Fibroblast of skin of left quadriceps (primary cell): ENCODE data around the gene VPS13C.

Experiments used
- DNase-seq, 2 experiments: peaks; one replicate each; pipeline ENCODE4 v3.0.0-alpha.2; 2013; ENCODE audit warnings: low read depth in 2 of 2

VPS13C gene

GRCh38 chr15:61820951-61821350, 239.3 kb downstream of the VPS13C start:
- DNase-seq = no peak

DNA sequence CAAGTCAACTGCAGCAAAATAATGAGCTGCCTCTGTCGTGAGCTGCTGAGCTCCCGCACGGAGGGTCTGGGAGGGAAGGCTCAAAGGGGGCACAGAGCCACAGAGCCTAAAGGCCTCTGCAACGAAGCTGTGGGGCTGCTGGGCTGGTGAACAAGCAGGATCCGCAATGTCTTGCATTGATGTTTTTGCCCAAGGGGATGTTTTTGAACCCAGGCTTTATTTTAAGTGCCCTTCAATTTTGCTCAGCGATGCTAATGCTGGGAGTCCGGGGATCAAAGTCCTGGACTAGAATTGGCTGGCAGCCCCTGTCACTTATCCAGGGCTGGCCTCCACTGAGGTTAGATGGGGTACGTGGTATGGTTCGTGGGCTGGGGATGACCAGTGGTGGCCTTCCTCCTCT, 240.0 kb downstream of the VPS13C start:
- no peak for DNase-seq

DNA sequence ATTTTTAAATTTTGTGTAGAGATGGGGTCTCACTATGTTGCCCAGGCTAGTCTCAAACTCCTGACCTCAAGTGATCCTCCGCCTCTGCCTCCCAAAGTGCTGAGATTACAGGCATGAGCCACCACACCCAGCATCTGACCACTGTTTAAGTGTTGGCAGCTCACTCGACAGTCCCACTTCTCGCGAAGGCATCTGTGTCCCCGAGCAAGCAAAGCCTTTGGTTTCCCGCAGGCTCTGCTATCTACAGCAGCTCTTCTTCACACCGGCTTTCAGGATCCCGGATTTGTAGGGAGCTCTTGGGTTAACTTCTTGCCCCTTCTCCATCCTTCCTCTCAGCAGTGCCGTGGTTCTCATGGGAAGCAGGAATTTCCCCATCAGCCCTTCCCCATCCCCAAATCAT, 240.9 kb downstream of the VPS13C start:
- no peak for DNase-seq

DNA sequence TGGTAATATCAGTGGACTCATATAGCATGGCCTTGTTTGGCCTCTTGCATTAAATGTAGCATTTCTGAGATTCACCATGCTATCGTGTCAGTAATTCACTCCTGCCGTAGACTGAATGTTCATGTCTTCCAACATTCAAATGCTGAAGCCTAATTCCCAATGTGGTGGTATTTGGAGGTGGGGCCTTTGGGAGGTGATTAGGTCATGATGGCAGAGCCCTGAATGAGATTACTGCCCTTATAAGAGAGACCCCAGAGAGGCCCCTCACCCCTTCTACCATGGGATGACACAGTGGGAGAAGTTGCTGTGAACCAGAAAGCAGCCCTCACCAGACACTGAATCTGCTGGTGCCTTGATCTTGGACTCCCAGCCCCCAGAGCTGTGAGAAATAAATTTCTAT, 241.4 kb downstream of the VPS13C start:
- no peak for DNase-seq

DNA sequence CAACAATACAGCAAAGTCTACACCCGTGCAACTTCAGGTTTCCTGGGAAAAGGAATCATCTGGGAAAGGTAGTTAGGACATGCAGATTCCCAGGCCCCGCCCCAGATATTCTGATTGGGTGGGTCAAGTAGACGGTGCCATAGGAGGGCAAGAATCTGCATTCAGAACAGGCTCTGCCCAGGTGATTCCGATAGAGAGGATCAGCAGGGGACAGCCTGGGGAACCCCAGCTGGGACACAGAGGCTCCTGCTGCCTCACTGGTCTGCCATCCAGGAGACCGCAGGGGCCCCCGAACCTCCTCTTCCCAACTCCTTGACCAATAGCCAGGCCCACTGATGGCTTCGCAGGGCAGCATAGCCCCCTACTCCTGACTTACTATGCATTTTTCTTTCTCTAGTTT, 243.4 kb downstream of the VPS13C start:
- no peak for DNase-seq

- DNase-seq = no peak
These were observed 244.7 kb downstream of the VPS13C start for GRCh38 chr15:61815356-61816083.

DNA sequence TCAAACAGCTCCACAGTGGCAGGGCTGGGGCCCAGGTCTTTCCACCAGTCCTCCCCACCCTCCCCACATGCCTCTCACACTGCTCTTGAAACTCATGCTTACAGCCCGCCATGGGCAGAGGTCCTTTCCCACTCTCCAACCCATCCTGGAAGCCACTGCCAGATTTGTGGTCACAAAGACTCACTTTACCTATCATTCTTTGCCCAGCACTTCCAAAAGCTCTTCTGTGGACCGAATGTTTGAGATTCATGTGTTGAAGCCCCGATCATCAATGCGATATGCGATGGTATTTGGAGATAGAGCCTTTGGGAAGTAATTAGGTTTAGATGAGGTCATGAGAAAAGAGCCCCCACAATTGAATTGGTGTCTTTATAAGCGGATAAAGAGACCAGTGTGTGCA, 247.8 kb downstream of the VPS13C start:
- DNase-seq = no peak

DNA sequence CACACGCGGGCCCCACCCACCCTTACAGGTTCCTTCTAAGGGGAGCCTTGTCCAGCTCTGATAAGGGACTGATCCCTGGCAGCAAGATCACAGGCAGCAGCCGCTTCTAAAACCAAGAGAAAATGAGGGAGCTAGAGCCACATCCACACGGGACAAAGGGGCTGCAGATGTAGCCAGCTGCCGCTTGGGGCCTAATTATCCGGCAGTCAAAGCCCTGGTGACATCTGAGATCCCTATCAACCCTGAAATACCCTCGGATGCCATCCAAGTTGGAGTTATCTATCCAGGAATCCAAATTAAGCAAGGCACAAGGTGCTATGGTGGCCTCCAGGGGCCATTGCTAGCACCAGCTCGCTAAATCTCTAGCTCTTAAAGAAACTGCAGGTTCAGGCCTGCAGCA, 248.3 kb downstream of the VPS13C start:
- DNase-seq = no peak

DNA sequence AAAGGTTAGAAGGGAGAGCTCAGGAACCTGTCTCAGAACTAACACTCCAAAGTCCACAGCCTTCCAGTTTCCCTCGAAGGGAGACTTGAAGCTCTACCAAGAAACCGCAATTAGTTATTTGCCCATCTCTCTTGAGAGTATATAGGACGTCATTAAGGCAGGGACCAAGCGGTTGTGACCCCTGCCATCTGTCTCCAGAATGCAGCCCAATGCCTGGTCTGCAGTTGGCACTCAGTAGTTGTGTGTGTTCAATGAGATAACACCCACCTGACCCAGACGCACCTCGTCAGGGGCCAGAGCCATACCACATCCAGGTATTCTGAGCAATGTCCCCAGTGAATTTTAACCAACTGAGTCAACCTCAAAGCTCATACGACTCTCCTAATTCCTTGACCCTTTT, 251.0 kb downstream of the VPS13C start:
- DNase-seq = no peak

GRCh38 chr15:61807281-61807929, 252.8 kb downstream of the VPS13C start:
- DNase-seq = no peak
